HepG2 (cell line): ENCODE data around the gene RHOBTB3. TPM values are rescaled to one million over a fixed set of nuclear protein-coding genes. Genes with fewer than 3 reads are reported as not detected.

Source experiments
- ATF7 ChIP-seq, 2 experiments: fragments of 450-650 bp in 1 of 2; sonication (generic) in 1 of 2; formaldehyde crosslinking in 1 of 2; IDR thresholded peaks; 2 replicates each; pipeline versions ENCODE4 v1.4.0 to v1.6.1; 2016 to 2020; ENCODE audit warnings: antibody characterized with exemption in 1 of 2, mild to moderate bottlenecking in 1 of 2, missing genetic modification reagents in 1 of 2
- GABPB1 ChIP-seq: IDR thresholded peaks from 2 replicates; pipeline ENCODE4 v1.6.1; 2016; ENCODE audit warnings: mild to moderate bottlenecking, missing genetic modification reagents, moderate library complexity, missing compliant biosample characterization
- GMEB1 ChIP-seq: sonication (generic); formaldehyde crosslinking; IDR thresholded peaks from 2 replicates; pipeline ENCODE4 v1.5.1; 2020; ENCODE audit warnings: missing genetic modification reagents, mild to moderate bottlenecking, borderline replicate concordance
- ISL2 ChIP-seq: sonication (generic); formaldehyde crosslinking; IDR thresholded peaks from 2 replicates; pipeline ENCODE4 v1.5.0; 2020; ENCODE audit warnings: missing genetic modification reagents
- MYNN ChIP-seq: sonication (generic); formaldehyde crosslinking; IDR thresholded peaks from 2 replicates; pipeline ENCODE4 v1.4.0; 2020; ENCODE audit warnings: mild to moderate bottlenecking, low read depth, missing genetic modification reagents
- NFE2 ChIP-seq: sonication (generic); formaldehyde crosslinking; IDR thresholded peaks from 2 replicates; pipeline ENCODE4 v1.4.0; 2020; ENCODE audit warnings: missing genetic modification reagents
- PHF21A ChIP-seq: sonication (generic); formaldehyde crosslinking; IDR thresholded peaks from 2 replicates; pipeline ENCODE4 v1.5.0; 2020; ENCODE audit warnings: mild to moderate bottlenecking, missing genetic modification reagents
- RARA ChIP-seq: IDR thresholded peaks from 2 replicates; pipeline ENCODE4 v1.6.1; 2016; ENCODE audit warnings: missing genetic modification reagents, missing compliant biosample characterization
- RBFOX2 ChIP-seq: fragments of 200-400 bp; formaldehyde crosslinking; IDR thresholded peaks from 2 replicates; pipeline ENCODE4 v1.6.1; 2017; ENCODE audit warnings: low read depth, mild to moderate bottlenecking, low read length
- STAG1 ChIP-seq: sonication (generic); formaldehyde crosslinking; IDR thresholded peaks from 2 replicates; pipeline ENCODE4 v1.4.0; 2020; ENCODE audit warnings: missing genetic modification reagents
- UBTF ChIP-seq: sonication (generic); formaldehyde crosslinking; IDR thresholded peaks from 2 replicates; pipeline ENCODE4 v1.4.0; 2020; ENCODE audit warnings: mild to moderate bottlenecking, missing genetic modification reagents
- ZBED4 ChIP-seq: sonication (generic); formaldehyde crosslinking; IDR thresholded peaks from 2 replicates; pipeline ENCODE4 v1.4.0; 2020; ENCODE audit warnings: missing genetic modification reagents, borderline replicate concordance
- ZBTB3 ChIP-seq: sonication (generic); formaldehyde crosslinking; IDR thresholded peaks from 2 replicates; pipeline ENCODE4 v1.4.0; 2020; ENCODE audit warnings: low read depth, mild to moderate bottlenecking, moderate library complexity, missing genetic modification reagents, borderline replicate concordance
- ZFP37 ChIP-seq: sonication (generic); formaldehyde crosslinking; IDR thresholded peaks from 2 replicates; pipeline ENCODE4 v1.4.0; 2020; ENCODE audit warnings: missing genetic modification reagents, borderline replicate concordance
- ZNF430 ChIP-seq: sonication (generic); formaldehyde crosslinking; IDR thresholded peaks from 2 replicates; pipeline ENCODE4 v1.9.0; 2021; ENCODE audit warnings: mild to moderate bottlenecking, missing genetic modification reagents
- ZNF549 ChIP-seq: sonication (generic); formaldehyde crosslinking; IDR thresholded peaks from 2 replicates; pipeline ENCODE4 v1.5.0; 2020; ENCODE audit warnings: missing genetic modification reagents
- ZNF589 ChIP-seq: sonication (generic); formaldehyde crosslinking; conservative IDR thresholded peaks from 2 replicates; pipeline ENCODE4 v1.8.0; 2022; ENCODE audit warnings: mild to moderate bottlenecking, moderate library complexity, missing genetic modification reagents
- ZNF773 ChIP-seq: sonication (generic); formaldehyde crosslinking; IDR thresholded peaks from 2 replicates; pipeline ENCODE4 v1.4.0; 2020; ENCODE audit warnings: missing genetic modification reagents, borderline replicate concordance
- ZNF780A ChIP-seq: sonication (generic); formaldehyde crosslinking; IDR thresholded peaks from 2 replicates; pipeline ENCODE4 v1.8.0; 2022; ENCODE audit warnings: mild to moderate bottlenecking, missing genetic modification reagents, moderate library complexity
- polyA plus RNA-seq, 8 experiments: library from polyadenylated mRNA; depleted of rRNA in 3 of 8; stranded (reverse) in 7 of 8; unstranded in 1 of 8; fragments of >200 nt; fragmentation: Illumina TruSeq in 4 of 8; extraction: Trizol in 4 of 8; gene quantifications; 2 replicates each; pipeline versions ENCODE4 v1.2.1 to v1.2.3, GENCODE V29; 2011 to 2016; ENCODE audit warnings: low read depth in 4 of 8, missing spikeins in 1 of 8, mixed read lengths in 1 of 8; ENCODE audit not compliant: insufficient read depth in 1 of 8
- total RNA-seq, 5 experiments: library from RNA; depleted of rRNA; stranded (reverse); fragments of >200 nt; fragmentation: Illumina TruSeq; extraction: Trizol; gene quantifications; 2 replicates each; pipeline ENCODE4 v1.2.3, GENCODE V29; 2016; ENCODE audit warnings: low read depth in 1 of 5

RHOBTB3 gene
- total and polyA plus RNA-seq, 2 of the 13 experiments (the other 11 are each of a cell fraction or from before 2014, with no cell fraction given): 31.6 to 35.4 TPM

- TF ChIP-seq ZBED4 (CRISPR knock-in tag) (peak; percentile 90; the same call in 1 of the 2 replicates), RARA (CRISPR knock-in tag) (peak; percentile 75), STAG1 (peak; percentile 36), ISL2 (CRISPR knock-in tag) (peak; percentile 75), GMEB1 (CRISPR knock-in tag) (peak; percentile 47; the same call in 1 of the 2 replicates), ZNF773 (CRISPR knock-in tag) (no peak), NFE2 (CRISPR knock-in tag) (no peak), ZNF589 (CRISPR knock-in tag) (0 out of 2 replicates have a peak, but pooled peaks have one; percentile 37), ATF7 (IDR thresholded peaks at IDR 0.05) (peak; percentile 82), ATF7 (CRISPR knock-in tag; IDR thresholded peaks at IDR 0.05) (peak; percentile 97), PHF21A (peak; percentile 87), ZNF430 (0 out of 2 replicates have a peak, but pooled peaks have one; percentile 18), ZBTB3 (CRISPR knock-in tag) (no peak), RBFOX2 (peak; percentile 52), ZNF780A (CRISPR knock-in tag) (0 out of 2 replicates have a peak, but pooled peaks have one; percentile 37), GABPB1 (peak; percentile 69), MYNN (CRISPR knock-in tag) (no peak), ZNF549 (CRISPR knock-in tag) (0 out of 2 replicates have a peak, but pooled peaks have one; percentile 60), UBTF (CRISPR knock-in tag) (peak; percentile 27; the same call in 1 of the 2 replicates), ZFP37 (CRISPR knock-in tag) (0 out of 2 replicates have a peak, but pooled peaks have one; percentile 74)
These were observed 96.1 kb downstream of the RHOBTB3 start (continued) for GRCh38 chr5:95826949-95827891.
